ENCODE results near the gene RIN2.

RIN2 gene

GRCh38 chr20:19779634-19780033, 21.6 kb downstream of the RIN2 start:
- no peak overlapping the region for H3K27ac Mint-ChIP-seq
- peaks cover 2% of the 10 kb centered on the region for H3K27me3 Mint-ChIP-seq (ENCODE audit: low read depth)
- H3K4me3 Mint-ChIP-seq: no peak overlapping the region
- H3K9me3 Mint-ChIP-seq: no peaks in the 10 kb centered on the region
- no peak for DNase-seq (ENCODE audit: low spot score)
- no peaks in the 10 kb centered on the region for H3K36me3 Mint-ChIP-seq (ENCODE audit: low read depth)
- no peaks in the 10 kb centered on the region for H3K4me1 Mint-ChIP-seq (ENCODE audit: low read depth)

GRCh38 chr20:19780261-19780660, 22.2 kb downstream of the RIN2 start:
- H3K36me3 Mint-ChIP-seq (ENCODE audit: low read depth): no peaks in the 10 kb centered on the region
- H3K4me3 Mint-ChIP-seq: no peak overlapping the region
- H3K4me1 Mint-ChIP-seq (ENCODE audit: low read depth): no peaks in the 10 kb centered on the region
- no peak for DNase-seq (ENCODE audit: low spot score)
- H3K9me3 Mint-ChIP-seq: no peaks in the 10 kb centered on the region
- peaks cover 2% of the 10 kb centered on the region for H3K27me3 Mint-ChIP-seq (ENCODE audit: low read depth)
- no peak overlapping the region for H3K27ac Mint-ChIP-seq

DNA sequence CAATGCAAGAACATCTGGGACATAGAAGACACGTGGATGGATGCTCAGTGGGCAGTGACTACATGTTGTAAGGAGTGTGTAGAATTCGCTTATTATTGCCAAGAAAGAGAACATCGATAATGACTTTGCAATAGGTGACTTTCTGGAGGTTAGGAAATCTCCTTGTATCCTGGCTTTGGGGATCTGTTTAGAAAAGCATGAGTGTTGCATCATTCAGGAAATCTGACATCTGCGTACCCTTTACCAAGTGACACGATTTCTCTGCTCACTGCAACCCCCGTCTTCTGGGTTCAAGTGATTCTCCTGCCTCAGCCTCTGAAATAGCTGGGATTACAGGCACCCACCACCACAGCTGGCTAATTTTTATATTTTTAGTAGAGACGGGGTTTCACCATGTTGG, 23.2 kb downstream of the RIN2 start:
- H3K27ac Mint-ChIP-seq: no peak overlapping the region
- no peak for DNase-seq (ENCODE audit: low spot score)
- H3K4me3 Mint-ChIP-seq: no peak overlapping the region
- H3K9me3 Mint-ChIP-seq: no peaks in the 10 kb centered on the region
- H3K36me3 Mint-ChIP-seq (ENCODE audit: low read depth): no peaks in the 10 kb centered on the region
- H3K4me1 Mint-ChIP-seq (ENCODE audit: low read depth): no peaks in the 10 kb centered on the region
- peaks cover 2% of the 10 kb centered on the region for H3K27me3 Mint-ChIP-seq (ENCODE audit: low read depth)

- Mint-ChIP-seq H3K4me3 (no peak overlapping the region), H3K27ac (no peak overlapping the region), H3K4me1 (ENCODE audit: low read depth) (no peaks in the 10 kb centered on the region), H3K9me3 (no peaks in the 10 kb centered on the region), H3K27me3 (ENCODE audit: low read depth) (no peaks in the 10 kb centered on the region), H3K36me3 (ENCODE audit: low read depth) (no peaks in the 10 kb centered on the region)
- no peak for DNase-seq (ENCODE audit: low spot score)
These were observed 24.6 kb downstream of the RIN2 start for GRCh38 chr20:19782669-19783068.

DNA sequence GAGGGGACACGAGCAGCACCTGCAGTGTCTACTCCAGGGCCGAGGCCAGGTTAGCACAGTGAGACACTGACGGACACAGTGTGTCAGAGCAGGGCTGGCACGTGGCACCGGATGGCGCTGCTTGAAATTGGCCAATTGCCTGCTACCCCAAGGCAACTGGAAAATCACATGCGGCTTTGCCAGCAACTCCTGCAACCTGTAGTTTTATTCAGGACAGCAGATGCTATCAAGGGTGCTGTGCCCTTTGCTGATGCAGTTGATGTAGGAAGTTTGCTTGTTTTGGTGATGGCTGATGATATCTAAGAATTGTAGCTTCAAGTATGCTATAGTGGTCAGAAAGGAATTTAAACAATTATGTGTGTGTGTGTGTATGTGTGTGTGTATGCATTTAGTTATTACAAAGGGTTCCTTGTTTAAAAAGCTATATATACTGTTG, 25.9 kb downstream of the RIN2 start:
- Mint-ChIP-seq H3K9me3 (no peaks in the 10 kb centered on the region), H3K4me1 (ENCODE audit: low read depth) (no peaks in the 10 kb centered on the region), H3K27me3 (ENCODE audit: low read depth) (no peaks in the 10 kb centered on the region), H3K36me3 (ENCODE audit: low read depth) (no peaks in the 10 kb centered on the region), H3K4me3 (no peak overlapping the region), H3K27ac (no peak overlapping the region)
- DNase-seq (ENCODE audit: low spot score): no peak

DNA sequence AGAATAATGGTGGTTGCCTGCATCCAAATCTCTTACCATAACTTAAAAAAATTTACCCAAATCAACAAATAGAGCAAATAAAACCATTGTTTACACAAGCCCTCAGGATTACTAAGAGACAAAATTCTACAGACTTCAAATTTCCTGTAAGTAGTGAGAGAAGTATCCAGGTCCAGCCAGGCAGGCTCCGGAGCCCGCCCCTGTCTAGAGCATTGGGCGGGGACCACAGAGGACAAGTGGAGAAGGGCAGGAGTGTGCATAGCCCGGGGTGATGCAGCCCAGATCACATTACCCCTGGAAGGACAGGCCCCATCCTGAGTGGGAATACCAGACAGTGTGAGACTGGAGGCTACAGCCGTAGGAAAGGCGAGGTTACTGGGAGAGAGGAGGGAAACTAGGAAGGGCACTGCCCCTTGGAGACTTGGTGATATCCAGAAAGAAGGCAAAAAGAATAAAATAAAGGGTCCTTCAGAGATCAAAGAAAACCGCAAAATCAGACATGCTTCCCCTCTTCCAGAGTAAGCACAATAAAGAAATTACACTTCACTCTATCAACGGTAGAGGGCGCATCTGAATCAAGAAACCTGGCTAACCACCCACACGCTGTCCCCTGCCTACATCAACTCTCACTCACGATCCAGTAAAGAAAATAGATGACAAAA, 26.6 kb downstream of the RIN2 start:
- Mint-ChIP-seq H3K36me3 (ENCODE audit: low read depth) (no peaks in the 10 kb centered on the region), H3K27me3 (ENCODE audit: low read depth) (peaks cover 4% of the 10 kb centered on the region), H3K9me3 (no peaks in the 10 kb centered on the region), H3K4me1 (ENCODE audit: low read depth) (no peaks in the 10 kb centered on the region), H3K4me3 (no peak overlapping the region), H3K27ac (no peak overlapping the region)
- peak; percentile 33 for DNase-seq (ENCODE audit: low spot score)

DNA sequence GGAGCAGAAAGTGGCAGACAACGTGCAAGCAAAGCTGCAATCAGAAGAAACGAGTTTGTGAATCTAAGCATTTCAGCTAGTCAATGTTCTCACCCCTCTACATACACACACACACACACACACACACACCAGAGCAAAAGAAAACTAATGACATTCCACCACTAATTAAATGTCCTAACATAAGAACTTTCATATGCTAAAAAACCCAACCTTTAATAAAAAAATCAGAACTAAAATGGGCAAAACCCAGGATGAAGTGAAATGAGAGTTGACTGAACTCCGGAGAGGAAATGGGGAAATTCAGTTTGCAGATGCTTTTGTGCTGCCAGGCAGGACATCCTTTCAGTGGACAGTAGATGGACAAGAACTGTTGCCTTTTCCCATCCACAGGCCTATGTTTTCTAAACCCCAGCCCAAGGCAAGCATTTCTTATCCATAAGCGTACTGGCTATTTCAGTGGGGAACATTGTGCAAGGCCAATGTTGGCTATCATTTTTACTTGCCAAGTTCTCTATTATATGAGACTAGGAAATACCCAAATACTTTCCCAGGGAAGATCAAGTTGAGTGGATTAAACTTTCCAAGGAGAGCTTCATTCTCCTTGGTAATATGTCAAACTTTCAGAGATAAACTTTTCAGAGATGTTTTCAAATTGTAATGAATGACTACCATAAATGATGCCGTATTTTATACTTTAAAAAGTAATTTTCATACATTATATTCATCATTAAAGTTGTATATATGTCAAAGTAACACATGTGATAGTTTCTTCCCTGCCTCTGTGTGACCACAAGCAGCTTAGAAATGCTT, 27.3 kb downstream of the RIN2 start:
- Mint-ChIP-seq H3K27ac (no peak overlapping the region), H3K4me1 (ENCODE audit: low read depth) (no peaks in the 10 kb centered on the region), H3K27me3 (ENCODE audit: low read depth) (peaks cover 6% of the 10 kb centered on the region), H3K36me3 (ENCODE audit: low read depth) (no peaks in the 10 kb centered on the region), H3K9me3 (no peaks in the 10 kb centered on the region), H3K4me3 (no peak overlapping the region)
- no peak for DNase-seq (ENCODE audit: low spot score)

DNA sequence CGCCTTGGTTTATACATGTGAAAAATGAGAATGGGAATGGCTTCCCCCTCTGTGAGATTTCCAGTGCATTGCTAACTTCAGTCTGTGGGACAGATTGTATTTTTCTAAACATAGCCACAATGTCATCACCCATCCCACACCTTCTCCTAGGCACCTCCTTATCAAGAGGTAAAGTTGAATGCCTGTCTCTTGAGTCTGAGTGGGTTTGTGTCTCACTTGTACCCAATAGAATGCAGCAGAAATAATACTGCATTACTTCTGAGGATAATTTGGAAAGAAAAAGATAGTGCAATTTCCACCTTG, 27.9 kb downstream of the RIN2 start:
- H3K9me3 Mint-ChIP-seq: no peaks in the 10 kb centered on the region
- no peaks in the 10 kb centered on the region for H3K36me3 Mint-ChIP-seq (ENCODE audit: low read depth)
- DNase-seq (ENCODE audit: low spot score): no peak
- H3K4me1 Mint-ChIP-seq (ENCODE audit: low read depth): no peaks in the 10 kb centered on the region
- no peak overlapping the region for H3K27ac Mint-ChIP-seq
- H3K27me3 Mint-ChIP-seq (ENCODE audit: low read depth): peaks cover 10% of the 10 kb centered on the region
- H3K4me3 Mint-ChIP-seq: no peak overlapping the region

DNA sequence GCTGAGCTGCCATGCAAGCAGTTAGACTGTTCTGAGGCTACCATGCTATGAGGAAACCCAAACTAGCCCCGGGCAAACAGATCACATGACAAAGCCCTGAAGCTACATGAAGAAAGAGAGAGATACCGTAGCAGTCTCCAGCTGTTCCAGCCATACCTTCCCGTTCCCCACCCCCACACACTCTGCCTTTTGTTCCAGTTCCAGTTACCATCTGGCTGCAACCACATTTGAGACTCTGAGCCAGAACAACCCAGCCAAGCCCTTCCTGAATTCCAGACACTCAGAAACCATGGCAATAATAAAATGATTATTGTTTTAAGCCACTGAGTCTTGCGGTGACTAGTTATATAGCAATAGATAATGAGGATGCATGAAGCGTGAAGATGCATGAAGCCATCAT, 28.3 kb downstream of the RIN2 start:
- Mint-ChIP-seq H3K36me3 (ENCODE audit: low read depth) (no peaks in the 10 kb centered on the region), H3K4me1 (ENCODE audit: low read depth) (no peaks in the 10 kb centered on the region), H3K27ac (no peak overlapping the region), H3K4me3 (no peak overlapping the region), H3K9me3 (no peaks in the 10 kb centered on the region), H3K27me3 (ENCODE audit: low read depth) (peaks cover 10% of the 10 kb centered on the region)
- no peak for DNase-seq (ENCODE audit: low spot score)

DNA sequence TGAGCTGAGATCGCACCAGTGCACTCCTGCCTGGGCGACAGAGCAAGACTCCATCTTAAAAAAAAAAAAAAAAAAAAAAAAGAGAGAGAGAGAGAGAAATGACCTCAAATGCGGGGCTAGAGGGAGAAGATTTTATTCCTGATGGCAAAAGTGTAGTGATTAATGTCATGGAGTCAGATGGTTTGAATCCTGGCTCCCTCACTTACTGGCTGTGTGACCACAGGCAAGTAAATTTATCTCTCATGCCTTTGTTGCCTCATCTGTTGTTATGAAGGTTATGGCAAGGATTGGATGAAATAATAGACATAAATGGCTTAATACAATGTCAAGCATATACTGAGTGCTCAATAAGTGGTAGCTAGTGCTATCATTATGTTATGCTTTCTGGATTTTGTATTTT, 29.3 kb downstream of the RIN2 start:
- DNase-seq (ENCODE audit: low spot score): no peak
- no peaks in the 10 kb centered on the region for H3K36me3 Mint-ChIP-seq (ENCODE audit: low read depth)
- H3K27me3 Mint-ChIP-seq (ENCODE audit: low read depth): peaks cover 10% of the 10 kb centered on the region
- no peaks in the 10 kb centered on the region for H3K9me3 Mint-ChIP-seq
- no peak overlapping the region for H3K4me3 Mint-ChIP-seq
- H3K27ac Mint-ChIP-seq: no peak overlapping the region
- no peaks in the 10 kb centered on the region for H3K4me1 Mint-ChIP-seq (ENCODE audit: low read depth)

DNA sequence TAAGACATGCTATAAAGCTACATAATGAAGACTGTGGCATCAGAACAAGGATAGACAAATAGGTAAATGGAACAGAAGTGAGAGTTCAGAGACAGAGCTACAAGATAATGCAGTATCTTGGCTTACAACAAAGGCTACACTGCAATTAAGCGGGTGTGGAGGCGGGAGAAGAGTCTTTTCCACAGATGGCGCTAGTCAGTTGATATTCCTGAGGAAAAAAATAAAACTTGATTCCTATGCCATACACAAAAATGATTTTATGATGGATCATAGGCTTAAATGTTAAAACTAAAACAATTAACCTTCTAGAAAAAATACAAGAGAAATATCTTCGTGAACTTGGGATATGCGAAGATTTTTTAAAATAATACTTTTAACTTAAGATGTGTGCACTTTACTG, 31.0 kb downstream of the RIN2 start:
- Mint-ChIP-seq H3K4me3 (no peak overlapping the region), H3K27ac (no peak overlapping the region), H3K4me1 (ENCODE audit: low read depth) (no peaks in the 10 kb centered on the region), H3K9me3 (no peaks in the 10 kb centered on the region), H3K36me3 (ENCODE audit: low read depth) (no peaks in the 10 kb centered on the region), H3K27me3 (ENCODE audit: low read depth) (peaks cover 13% of the 10 kb centered on the region)
- no peak for DNase-seq (ENCODE audit: low spot score)

GRCh38 chr20:19789446-19789845, 31.4 kb downstream of the RIN2 start:
- no peak for DNase-seq (ENCODE audit: low spot score)
- Mint-ChIP-seq H3K4me1 (ENCODE audit: low read depth) (no peaks in the 10 kb centered on the region), H3K9me3 (no peaks in the 10 kb centered on the region), H3K27ac (no peak overlapping the region), H3K27me3 (ENCODE audit: low read depth) (peaks cover 13% of the 10 kb centered on the region), H3K4me3 (no peak overlapping the region), H3K36me3 (ENCODE audit: low read depth) (no peaks in the 10 kb centered on the region)

DNA sequence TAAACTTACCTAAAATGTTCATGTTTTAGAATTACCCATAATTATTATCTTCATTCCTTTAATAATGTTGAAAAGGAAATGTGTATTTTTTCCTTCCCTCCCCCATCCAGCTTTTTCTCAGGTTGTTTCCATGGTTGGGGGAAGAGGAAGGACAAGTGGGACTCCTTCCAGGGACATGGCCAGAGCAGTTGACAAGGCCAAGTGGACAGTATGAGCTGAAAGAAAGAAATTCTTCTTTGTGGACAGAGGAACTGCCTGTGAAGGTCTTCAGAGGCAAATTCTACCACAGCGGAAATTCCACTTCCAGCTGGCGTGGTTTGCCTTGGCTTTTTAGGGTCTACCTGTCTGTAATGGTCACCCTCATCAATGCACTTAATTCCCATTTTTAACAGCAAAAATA, 33.8 kb downstream of the RIN2 start:
- Mint-ChIP-seq H3K4me3 (no peak overlapping the region), H3K4me1 (ENCODE audit: low read depth) (no peaks in the 10 kb centered on the region), H3K36me3 (ENCODE audit: low read depth) (no peaks in the 10 kb centered on the region), H3K27me3 (ENCODE audit: low read depth) (peaks cover 13% of the 10 kb centered on the region), H3K9me3 (no peaks in the 10 kb centered on the region), H3K27ac (no peak overlapping the region)
- no peak for DNase-seq (ENCODE audit: low spot score)

GRCh38 chr20:19793716-19794115, 35.7 kb downstream of the RIN2 start:
- H3K27me3 Mint-ChIP-seq (ENCODE audit: low read depth): peaks cover 13% of the 10 kb centered on the region
- H3K9me3 Mint-ChIP-seq: no peaks in the 10 kb centered on the region
- no peaks in the 10 kb centered on the region for H3K4me1 Mint-ChIP-seq (ENCODE audit: low read depth)
- no peaks in the 10 kb centered on the region for H3K36me3 Mint-ChIP-seq (ENCODE audit: low read depth)
- no peak overlapping the region for H3K4me3 Mint-ChIP-seq
- DNase-seq (ENCODE audit: low spot score): no peak
- H3K27ac Mint-ChIP-seq: no peak overlapping the region

GRCh38 chr20:19794941-19795340, 36.9 kb downstream of the RIN2 start:
- H3K27me3 Mint-ChIP-seq (ENCODE audit: low read depth): peaks cover 7% of the 10 kb centered on the region
- H3K36me3 Mint-ChIP-seq (ENCODE audit: low read depth): no peaks in the 10 kb centered on the region
- H3K9me3 Mint-ChIP-seq: no peaks in the 10 kb centered on the region
- no peaks in the 10 kb centered on the region for H3K4me1 Mint-ChIP-seq (ENCODE audit: low read depth)
- H3K27ac Mint-ChIP-seq: no peak overlapping the region
- no peak overlapping the region for H3K4me3 Mint-ChIP-seq
- DNase-seq (ENCODE audit: low spot score): no peak

Data from T-helper 2 cell treated with Interferon-gamma antibody and Interleukin-4, amounts not matched to agents 5 μg/mL and 100 μg/mL, for 36 hours (primary cell).